NCI-H1105 (cell line): ENCODE measurements around the gene ADGRD1.
"Not testable (repeated sequence)": the region's sequence is repeated elsewhere in the genome, so short reads cannot be mapped to it uniquely, and the experiment has no call there.

Source experiments
- DNase-seq: peaks from one replicate; lab custom pipeline; 2025; lab: John Stamatoyannopoulos, UW

The ADGRD1 gene

GRCh38 chr12:131057211-131057721 lies 103.6 kb downstream of the ADGRD1 start:
- no peak for DNase-seq

- DNase-seq: no peak
Observed at GRCh38 chr12:131057722-131058515, 104.2 kb downstream of the ADGRD1 start.

GRCh38 chr12:131058700-131059099 lies 105.0 kb downstream of the ADGRD1 start:
- no peak for DNase-seq

- DNase-seq: no peak
Observed at GRCh38 chr12:131060011-131060703, 106.5 kb downstream of the ADGRD1 start.

GRCh38 chr12:131061041-131061806 lies 107.5 kb downstream of the ADGRD1 start:
- DNase-seq: no peak

GRCh38 chr12:131063413-131063812 lies 109.7 kb downstream of the ADGRD1 start:
- no peak for DNase-seq

GRCh38 chr12:131063960-131064359 lies 110.3 kb downstream of the ADGRD1 start:
- no peak for DNase-seq

- DNase-seq: no peak
Observed at GRCh38 chr12:131065279-131065678, 111.6 kb downstream of the ADGRD1 start.

- no peak for DNase-seq
Observed at GRCh38 chr12:131065801-131066200, 112.1 kb downstream of the ADGRD1 start.

- DNase-seq: no peak
Observed at GRCh38 chr12:131066207-131066885, 112.6 kb downstream of the ADGRD1 start.

- DNase-seq: no peak
Observed at GRCh38 chr12:131066886-131067490, 113.3 kb downstream of the ADGRD1 start.

- no peak for DNase-seq
Observed at GRCh38 chr12:131067981-131068851, 114.5 kb downstream of the ADGRD1 start.

GRCh38 chr12:131068926-131069720 lies 115.4 kb downstream of the ADGRD1 start:
- not testable (repeated sequence) for DNase-seq

- not testable (repeated sequence) for DNase-seq
Observed at GRCh38 chr12:131070136-131070535, 116.4 kb downstream of the ADGRD1 start.

- DNase-seq: not testable (repeated sequence)
Observed at GRCh38 chr12:131070668-131071067, 117.0 kb downstream of the ADGRD1 start.

- DNase-seq: not testable (repeated sequence)
Observed at GRCh38 chr12:131071234-131071820, 117.6 kb downstream of the ADGRD1 start.

GRCh38 chr12:131071950-131072349 lies 118.2 kb downstream of the ADGRD1 start:
- DNase-seq: not testable (repeated sequence)

GRCh38 chr12:131072451-131073230 lies 118.9 kb downstream of the ADGRD1 start:
- DNase-seq: no peak
